Smooth muscle cell (in vitro differentiated cells): ENCODE measurements around the gene ANKRD63. TPM values are rescaled to one million over a fixed set of nuclear protein-coding genes. Genes with fewer than 3 reads are reported as not detected.
A peak's percentile ranks its signal among the peaks of the same experiment; 100 is the strongest.

Source experiments
- DNase-seq: peaks from one replicate; lab custom pipeline; 2025; ENCODE audit not compliant: unreplicated experiment; lab: John Stamatoyannopoulos, UW
- H2AFZ ChIP-seq: fragments of 200-600 bp; sonication (generic); 2 replicates; pipeline ENCODE4 v1.6.0; 2016; ENCODE audit warnings: antibody characterized with exemption, low read depth, mild to moderate bottlenecking
- H3F3A ChIP-seq: fragments of 200-600 bp; sonication (generic); 2 replicates; pipeline ENCODE4 v1.6.0; 2017; ENCODE audit warnings: antibody characterized with exemption, low read depth
- H3K27ac ChIP-seq: fragments of 200-600 bp; sonication (generic); 2 replicates; pipeline ENCODE4 v1.5.1; 2016; ENCODE audit warnings: low read depth, mild to moderate bottlenecking
- H3K27me3 ChIP-seq: fragments of 200-600 bp; sonication (generic); 2 replicates; pipeline ENCODE4 v1.6.1; 2016; ENCODE audit warnings: low read depth, mild to moderate bottlenecking
- H3K36me3 ChIP-seq: fragments of 200-600 bp; sonication (generic); 2 replicates; pipeline ENCODE4 v1.5.1; 2016; ENCODE audit warnings: low read depth
- H3K4me1 ChIP-seq: fragments of 200-600 bp; sonication (generic); 2 replicates; pipeline ENCODE4 v1.5.1; 2016; ENCODE audit warnings: low read depth
- H3K4me2 ChIP-seq: fragments of 200-600 bp; sonication (generic); 2 replicates; pipeline ENCODE4 v1.6.0; 2016; ENCODE audit warnings: mild to moderate bottlenecking
- H3K4me3 ChIP-seq: fragments of 200-600 bp; sonication (generic); 2 replicates; pipeline ENCODE4 v1.5.1; 2016; ENCODE audit warnings: mild to moderate bottlenecking
- H3K79me2 ChIP-seq: fragments of 200-600 bp; sonication (generic); 2 replicates; pipeline ENCODE4 v1.6.0; 2016; ENCODE audit warnings: low read depth, mild to moderate bottlenecking
- H3K9ac ChIP-seq: fragments of 200-600 bp; sonication (generic); 2 replicates; pipeline ENCODE4 v1.6.0; 2016; ENCODE audit warnings: low read depth
- H3K9me3 ChIP-seq: fragments of 200-600 bp; sonication (generic); replicated peaks from 2 replicates; pipeline ENCODE4 v1.5.1; 2016; ENCODE audit warnings: low read depth
- H4K20me1 ChIP-seq: fragments of 200-600 bp; sonication (generic); 2 replicates; pipeline ENCODE4 v1.6.0; 2016; ENCODE audit warnings: low read depth
- WGBS: methylation state at CpG from one replicate; pipeline ENCODE4 v1.1.7; 2016; ENCODE audit warnings: low lambda C conversion rate; 5-methylcytosine and 5-hydroxymethylcytosine counted together
- polyA plus RNA-seq: library from polyadenylated mRNA; unstranded; fragments of >200 nt; fragmentation: Nextera tagmentation; extraction: Ambion mirVana; gene quantifications from 2 replicates; pipeline ENCODE4 v1.2.1, GENCODE V29; 2016
- total RNA-seq: library from RNA; depleted of rRNA; stranded (reverse); fragments of >200 nt; gene quantifications from 2 replicates; pipeline ENCODE4 v1.2.3, GENCODE V29; 2014
- TF ChIP-seq, protein P1 (sequence below): fragments of 200-600 bp; sonication (generic); IDR thresholded peaks from 2 replicates; pipeline ENCODE4 v1.5.1; 2017; ENCODE audit warnings: borderline replicate concordance, mild to moderate bottlenecking, antibody characterized with exemption; ENCODE audit not compliant: insufficient read depth, poor library complexity, severe bottlenecking

ANKRD63 gene
- total and polyA plus RNA-seq, 2 experiments from 2014 or later = not detected

DNA sequence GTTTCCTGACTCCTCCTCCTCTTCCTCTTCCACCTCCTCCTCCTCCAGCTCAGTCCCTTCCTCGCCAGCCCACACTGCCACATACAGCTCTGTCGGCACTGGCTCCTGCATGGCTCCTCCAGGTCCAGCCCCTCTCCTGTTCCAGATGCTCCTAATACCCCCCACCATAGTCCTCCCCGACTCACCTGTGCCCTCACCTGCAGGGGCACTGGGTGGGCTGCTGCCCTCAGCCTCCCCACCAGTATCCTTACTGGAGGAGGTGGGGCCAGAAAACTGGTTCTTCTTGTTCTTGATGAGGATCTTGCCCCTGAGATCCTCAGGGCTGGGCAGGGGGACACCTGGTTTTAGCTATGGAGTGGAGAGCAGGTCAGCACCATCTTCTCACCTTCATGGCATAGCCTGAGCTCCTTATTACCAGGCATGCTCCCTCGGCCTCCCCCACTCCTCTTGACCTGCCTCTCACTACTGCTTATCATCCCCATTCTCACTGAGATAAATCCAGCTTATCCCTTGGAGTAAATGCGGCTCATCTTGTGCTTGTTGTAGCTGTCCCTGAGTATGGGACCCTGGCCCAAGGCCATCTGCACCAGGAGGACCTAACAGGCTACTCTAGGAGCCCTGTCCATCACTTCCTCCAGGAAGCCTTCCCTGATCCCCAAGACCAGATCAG lies 13.8 kb upstream of the ANKRD63 start:
- H4K20me1 ChIP-seq = no peaks in the 10 kb centered on the region
- no peak overlapping the region for H3K4me3 ChIP-seq
- no peaks in the 10 kb centered on the region for H3F3A ChIP-seq
- no peak overlapping the region for H3K27ac ChIP-seq
- TF ChIP-seq, protein P1, sequence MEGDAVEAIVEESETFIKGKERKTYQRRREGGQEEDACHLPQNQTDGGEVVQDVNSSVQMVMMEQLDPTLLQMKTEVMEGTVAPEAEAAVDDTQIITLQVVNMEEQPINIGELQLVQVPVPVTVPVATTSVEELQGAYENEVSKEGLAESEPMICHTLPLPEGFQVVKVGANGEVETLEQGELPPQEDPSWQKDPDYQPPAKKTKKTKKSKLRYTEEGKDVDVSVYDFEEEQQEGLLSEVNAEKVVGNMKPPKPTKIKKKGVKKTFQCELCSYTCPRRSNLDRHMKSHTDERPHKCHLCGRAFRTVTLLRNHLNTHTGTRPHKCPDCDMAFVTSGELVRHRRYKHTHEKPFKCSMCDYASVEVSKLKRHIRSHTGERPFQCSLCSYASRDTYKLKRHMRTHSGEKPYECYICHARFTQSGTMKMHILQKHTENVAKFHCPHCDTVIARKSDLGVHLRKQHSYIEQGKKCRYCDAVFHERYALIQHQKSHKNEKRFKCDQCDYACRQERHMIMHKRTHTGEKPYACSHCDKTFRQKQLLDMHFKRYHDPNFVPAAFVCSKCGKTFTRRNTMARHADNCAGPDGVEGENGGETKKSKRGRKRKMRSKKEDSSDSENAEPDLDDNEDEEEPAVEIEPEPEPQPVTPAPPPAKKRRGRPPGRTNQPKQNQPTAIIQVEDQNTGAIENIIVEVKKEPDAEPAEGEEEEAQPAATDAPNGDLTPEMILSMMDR = no peak
- H2AFZ ChIP-seq = no peak overlapping the region
- H3K9me3 ChIP-seq = no peaks in the 10 kb centered on the region
- no peaks in the 10 kb centered on the region for H3K36me3 ChIP-seq
- no peak overlapping the region for H3K9ac ChIP-seq
- no peak overlapping the region for H3K4me2 ChIP-seq
- H3K79me2 ChIP-seq = no peaks in the 10 kb centered on the region
- DNase-seq = no peak
- peaks cover 22% of the 10 kb centered on the region for H3K27me3 ChIP-seq
- H3K4me1 ChIP-seq = peaks cover 10% of the 10 kb centered on the region
- WGBS = 72% methylated on average over 5 of the region's 5 CpGs

DNA sequence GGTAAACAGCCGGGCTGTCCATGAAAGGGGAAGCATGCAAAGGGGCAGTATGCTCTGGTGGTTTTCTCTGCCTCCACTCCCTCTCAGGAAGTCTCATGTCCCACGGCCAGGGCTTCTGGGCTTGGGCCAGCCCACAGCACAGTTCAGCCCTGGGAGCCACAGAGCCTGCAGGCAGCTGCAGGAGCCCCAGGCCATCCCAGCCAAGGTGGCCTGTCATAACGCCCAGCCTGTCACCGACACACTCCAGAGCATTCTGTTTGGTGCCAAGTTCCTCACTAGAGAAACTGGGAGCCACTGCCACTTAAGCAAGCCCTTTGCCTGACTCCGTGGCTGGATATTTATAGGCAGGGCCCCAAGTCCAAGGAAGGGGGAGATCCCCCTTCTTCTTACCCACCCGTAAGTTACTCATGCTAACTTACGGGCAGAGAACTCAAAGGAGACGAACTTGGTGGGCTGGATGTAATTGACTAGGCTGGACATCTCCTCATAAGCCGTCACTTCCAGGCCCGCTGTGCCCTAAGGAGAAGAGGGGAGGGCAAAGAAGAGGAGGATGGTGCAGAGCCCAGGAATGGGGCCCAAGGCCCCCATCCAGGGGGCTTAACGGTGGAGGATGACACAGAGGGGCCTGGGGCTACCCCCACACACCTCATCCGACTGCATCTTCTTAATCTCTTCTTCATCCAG lies 13.2 kb upstream of the ANKRD63 start:
- WGBS = 47% methylated on average over 12 of the region's 12 CpGs
- H2AFZ ChIP-seq = no peak overlapping the region
- H3K4me2 ChIP-seq = no peak overlapping the region
- H3K9ac ChIP-seq = no peak overlapping the region
- no peaks in the 10 kb centered on the region for H3K36me3 ChIP-seq
- peak; percentile 8 for DNase-seq
- H3K79me2 ChIP-seq = no peaks in the 10 kb centered on the region
- H3K4me1 ChIP-seq = peaks cover 6% of the 10 kb centered on the region
- peaks cover 28% of the 10 kb centered on the region for H3K27me3 ChIP-seq
- H3F3A ChIP-seq = no peaks in the 10 kb centered on the region
- H3K27ac ChIP-seq = no peak overlapping the region
- H3K4me3 ChIP-seq = no peak overlapping the region
- TF ChIP-seq, protein P1 = no peak
- H4K20me1 ChIP-seq = no peaks in the 10 kb centered on the region
- H3K9me3 ChIP-seq = no peaks in the 10 kb centered on the region

- H3K27me3 ChIP-seq = peaks cover 35% of the 10 kb centered on the region
- DNase-seq = no peak
- H3K79me2 ChIP-seq = no peaks in the 10 kb centered on the region
- no peaks in the 10 kb centered on the region for H3F3A ChIP-seq
- H3K9me3 ChIP-seq = no peaks in the 10 kb centered on the region
- no peaks in the 10 kb centered on the region for H4K20me1 ChIP-seq
- H2AFZ ChIP-seq = no peak overlapping the region
- 85% methylated on average over 1 of the region's 1 CpG for WGBS
- H3K9ac ChIP-seq = no peak overlapping the region
- H3K4me1 ChIP-seq = peaks cover 9% of the 10 kb centered on the region
- H3K36me3 ChIP-seq = no peaks in the 10 kb centered on the region
- no peak overlapping the region for H3K4me3 ChIP-seq
- H3K27ac ChIP-seq = no peak overlapping the region
- TF ChIP-seq, protein P1 = no peak
- no peak overlapping the region for H3K4me2 ChIP-seq
Measured at GRCh38 chr15:40295297-40295696, 12.4 kb upstream of the ANKRD63 start.
